ENCODE data around the gene EPHA3.

DNA sequence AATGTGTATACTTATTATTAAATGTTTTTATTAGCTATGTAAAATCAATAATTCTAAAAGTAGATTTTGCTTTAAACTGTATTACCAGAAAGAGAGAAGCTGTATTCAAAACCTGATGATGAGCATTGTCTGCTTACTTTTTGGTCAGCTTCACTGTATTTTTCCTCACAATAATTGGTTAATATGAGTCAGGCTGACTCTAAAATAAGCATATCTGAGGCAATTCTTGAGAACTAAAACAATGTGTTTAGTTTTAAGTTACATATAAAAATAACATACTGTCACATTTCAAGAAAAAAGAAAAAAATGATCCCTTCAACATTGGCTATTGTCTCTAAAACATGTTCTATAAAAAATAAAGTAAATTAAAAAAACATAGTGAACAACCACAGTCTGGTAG, 66.1 kb downstream of the EPHA3 start:
- TF ChIP-seq, protein P1, sequence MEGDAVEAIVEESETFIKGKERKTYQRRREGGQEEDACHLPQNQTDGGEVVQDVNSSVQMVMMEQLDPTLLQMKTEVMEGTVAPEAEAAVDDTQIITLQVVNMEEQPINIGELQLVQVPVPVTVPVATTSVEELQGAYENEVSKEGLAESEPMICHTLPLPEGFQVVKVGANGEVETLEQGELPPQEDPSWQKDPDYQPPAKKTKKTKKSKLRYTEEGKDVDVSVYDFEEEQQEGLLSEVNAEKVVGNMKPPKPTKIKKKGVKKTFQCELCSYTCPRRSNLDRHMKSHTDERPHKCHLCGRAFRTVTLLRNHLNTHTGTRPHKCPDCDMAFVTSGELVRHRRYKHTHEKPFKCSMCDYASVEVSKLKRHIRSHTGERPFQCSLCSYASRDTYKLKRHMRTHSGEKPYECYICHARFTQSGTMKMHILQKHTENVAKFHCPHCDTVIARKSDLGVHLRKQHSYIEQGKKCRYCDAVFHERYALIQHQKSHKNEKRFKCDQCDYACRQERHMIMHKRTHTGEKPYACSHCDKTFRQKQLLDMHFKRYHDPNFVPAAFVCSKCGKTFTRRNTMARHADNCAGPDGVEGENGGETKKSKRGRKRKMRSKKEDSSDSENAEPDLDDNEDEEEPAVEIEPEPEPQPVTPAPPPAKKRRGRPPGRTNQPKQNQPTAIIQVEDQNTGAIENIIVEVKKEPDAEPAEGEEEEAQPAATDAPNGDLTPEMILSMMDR (IDR thresholded peaks at IDR 0.05): no peak
- no peak for TF ChIP-seq EZH2 (IDR thresholded peaks at IDR 0.05; ENCODE audit: borderline replicate concordance, insufficient read depth, low read depth, low read length, poor library complexity, severe bottlenecking)

Data from B cell (primary cell).